WTC11 (cell line): ENCODE measurements around the gene G6PC3.

Experiments
- CREB1 ChIP-seq: sonication (generic); formaldehyde crosslinking; IDR thresholded peaks from 2 replicates; pipeline ENCODE4 v1.8.0; 2023; ENCODE audit warnings: mild to moderate bottlenecking, missing genetic modification reagents
- JUN ChIP-seq: sonication (generic); formaldehyde crosslinking; IDR thresholded peaks from 2 replicates; pipeline ENCODE4 v1.8.0; 2023; ENCODE audit warnings: mild to moderate bottlenecking, missing genetic modification reagents
- NR2C2 ChIP-seq: sonication (generic); formaldehyde crosslinking; IDR thresholded peaks from 2 replicates; pipeline ENCODE4 v1.8.0; 2022; ENCODE audit warnings: mild to moderate bottlenecking, missing genetic modification reagents
- SMAD3 ChIP-seq: sonication (generic); formaldehyde crosslinking; IDR thresholded peaks from 2 replicates; pipeline ENCODE4 v1.8.0; 2022; ENCODE audit warnings: missing genetic modification reagents, mild to moderate bottlenecking, borderline replicate concordance
- ZNF416 ChIP-seq: fragments of 250-450 bp; sonication (Bioruptor Pico); IDR thresholded peaks from 2 replicates; pipeline ENCODE4 v1.9.0; 2021; ENCODE audit warnings: mild to moderate bottlenecking, inconsistent platforms
- TF ChIP-seq, protein P1 (sequence below): fragments of 200-600 bp; IDR thresholded peaks from 2 replicates; pipeline ENCODE4 v1.8.0; 2022; ENCODE audit warnings: antibody characterized with exemption
- TF ChIP-seq, protein P2 (sequence below): sonication (generic); formaldehyde crosslinking; IDR thresholded peaks from 2 replicates; pipeline ENCODE4 v1.8.1; 2022; ENCODE audit warnings: mild to moderate bottlenecking, moderate library complexity, missing genetic modification reagents
- TF ChIP-seq, protein P3 (sequence below): sonication (generic); formaldehyde crosslinking; IDR thresholded peaks from 2 replicates; pipeline ENCODE4 v1.8.1; 2023; ENCODE audit warnings: mild to moderate bottlenecking, missing genetic modification reagents, borderline replicate concordance
- TF ChIP-seq, protein P4 (sequence below): sonication (generic); formaldehyde crosslinking; IDR thresholded peaks from 2 replicates; pipeline ENCODE4 v1.8.0; 2022; ENCODE audit warnings: mild to moderate bottlenecking, missing genetic modification reagents
- TF ChIP-seq, protein P5 (sequence below): fragments of 250-450 bp; sonication (Bioruptor Pico); IDR thresholded peaks from 2 replicates; pipeline ENCODE4 v1.9.0; 2021; ENCODE audit warnings: moderate library complexity, mild to moderate bottlenecking, inconsistent platforms, borderline replicate concordance
- TF ChIP-seq, protein P6 (sequence below): sonication (generic); formaldehyde crosslinking; conservative IDR thresholded peaks from 2 replicates; pipeline ENCODE4 v1.8.1; 2022; ENCODE audit warnings: mild to moderate bottlenecking, missing genetic modification reagents

DNA sequence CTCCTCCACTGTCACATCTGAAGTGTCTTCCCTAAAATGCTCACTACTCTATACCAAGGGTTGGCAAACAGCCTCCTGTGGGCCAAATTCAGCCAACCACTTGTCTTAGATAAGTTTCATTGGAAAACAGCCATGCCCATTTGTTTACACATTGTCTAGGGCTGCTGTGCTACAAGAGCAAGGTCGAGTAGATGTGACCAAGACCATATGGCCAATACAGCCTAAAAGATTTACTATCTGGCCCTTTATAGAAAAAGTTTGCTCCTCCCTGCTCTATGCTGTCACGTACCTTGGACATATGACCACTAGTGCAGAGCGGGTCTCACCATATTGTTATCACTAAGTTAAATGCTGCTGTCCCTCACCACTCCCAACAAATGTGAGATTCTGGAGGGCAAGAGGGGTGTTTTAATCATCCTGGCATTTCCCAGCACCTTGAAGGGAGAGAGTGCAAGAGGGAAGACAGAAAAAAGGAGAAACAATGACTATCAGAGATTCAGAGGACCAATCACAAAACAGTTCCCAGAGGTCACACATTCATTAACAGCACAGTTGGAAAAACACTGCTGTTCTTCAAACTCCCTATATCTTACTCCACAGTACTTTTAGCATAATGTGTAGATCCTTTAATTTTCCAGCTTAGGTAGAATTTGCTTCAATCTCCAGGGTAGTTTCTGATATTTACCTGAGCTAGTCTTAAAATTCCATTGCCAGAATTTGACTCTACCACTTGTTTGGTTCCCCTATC lies 17.2 kb upstream of the G6PC3 start:
- TF ChIP-seq SMAD3 (CRISPR knock-in tag) (no peak), NR2C2 (CRISPR knock-in tag) (no peak), ZNF416 (no peak), JUN (no peak), CREB1 (CRISPR knock-in tag) (no peak)
- TF ChIP-seq, protein P1, sequence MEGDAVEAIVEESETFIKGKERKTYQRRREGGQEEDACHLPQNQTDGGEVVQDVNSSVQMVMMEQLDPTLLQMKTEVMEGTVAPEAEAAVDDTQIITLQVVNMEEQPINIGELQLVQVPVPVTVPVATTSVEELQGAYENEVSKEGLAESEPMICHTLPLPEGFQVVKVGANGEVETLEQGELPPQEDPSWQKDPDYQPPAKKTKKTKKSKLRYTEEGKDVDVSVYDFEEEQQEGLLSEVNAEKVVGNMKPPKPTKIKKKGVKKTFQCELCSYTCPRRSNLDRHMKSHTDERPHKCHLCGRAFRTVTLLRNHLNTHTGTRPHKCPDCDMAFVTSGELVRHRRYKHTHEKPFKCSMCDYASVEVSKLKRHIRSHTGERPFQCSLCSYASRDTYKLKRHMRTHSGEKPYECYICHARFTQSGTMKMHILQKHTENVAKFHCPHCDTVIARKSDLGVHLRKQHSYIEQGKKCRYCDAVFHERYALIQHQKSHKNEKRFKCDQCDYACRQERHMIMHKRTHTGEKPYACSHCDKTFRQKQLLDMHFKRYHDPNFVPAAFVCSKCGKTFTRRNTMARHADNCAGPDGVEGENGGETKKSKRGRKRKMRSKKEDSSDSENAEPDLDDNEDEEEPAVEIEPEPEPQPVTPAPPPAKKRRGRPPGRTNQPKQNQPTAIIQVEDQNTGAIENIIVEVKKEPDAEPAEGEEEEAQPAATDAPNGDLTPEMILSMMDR = no peak
- TF ChIP-seq, protein P2, sequence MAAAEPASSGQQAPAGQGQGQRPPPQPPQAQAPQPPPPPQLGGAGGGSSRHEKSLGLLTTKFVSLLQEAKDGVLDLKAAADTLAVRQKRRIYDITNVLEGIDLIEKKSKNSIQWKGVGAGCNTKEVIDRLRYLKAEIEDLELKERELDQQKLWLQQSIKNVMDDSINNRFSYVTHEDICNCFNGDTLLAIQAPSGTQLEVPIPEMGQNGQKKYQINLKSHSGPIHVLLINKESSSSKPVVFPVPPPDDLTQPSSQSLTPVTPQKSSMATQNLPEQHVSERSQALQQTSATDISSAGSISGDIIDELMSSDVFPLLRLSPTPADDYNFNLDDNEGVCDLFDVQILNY (CRISPR knock-in tag) = no peak
- TF ChIP-seq, protein P3, sequence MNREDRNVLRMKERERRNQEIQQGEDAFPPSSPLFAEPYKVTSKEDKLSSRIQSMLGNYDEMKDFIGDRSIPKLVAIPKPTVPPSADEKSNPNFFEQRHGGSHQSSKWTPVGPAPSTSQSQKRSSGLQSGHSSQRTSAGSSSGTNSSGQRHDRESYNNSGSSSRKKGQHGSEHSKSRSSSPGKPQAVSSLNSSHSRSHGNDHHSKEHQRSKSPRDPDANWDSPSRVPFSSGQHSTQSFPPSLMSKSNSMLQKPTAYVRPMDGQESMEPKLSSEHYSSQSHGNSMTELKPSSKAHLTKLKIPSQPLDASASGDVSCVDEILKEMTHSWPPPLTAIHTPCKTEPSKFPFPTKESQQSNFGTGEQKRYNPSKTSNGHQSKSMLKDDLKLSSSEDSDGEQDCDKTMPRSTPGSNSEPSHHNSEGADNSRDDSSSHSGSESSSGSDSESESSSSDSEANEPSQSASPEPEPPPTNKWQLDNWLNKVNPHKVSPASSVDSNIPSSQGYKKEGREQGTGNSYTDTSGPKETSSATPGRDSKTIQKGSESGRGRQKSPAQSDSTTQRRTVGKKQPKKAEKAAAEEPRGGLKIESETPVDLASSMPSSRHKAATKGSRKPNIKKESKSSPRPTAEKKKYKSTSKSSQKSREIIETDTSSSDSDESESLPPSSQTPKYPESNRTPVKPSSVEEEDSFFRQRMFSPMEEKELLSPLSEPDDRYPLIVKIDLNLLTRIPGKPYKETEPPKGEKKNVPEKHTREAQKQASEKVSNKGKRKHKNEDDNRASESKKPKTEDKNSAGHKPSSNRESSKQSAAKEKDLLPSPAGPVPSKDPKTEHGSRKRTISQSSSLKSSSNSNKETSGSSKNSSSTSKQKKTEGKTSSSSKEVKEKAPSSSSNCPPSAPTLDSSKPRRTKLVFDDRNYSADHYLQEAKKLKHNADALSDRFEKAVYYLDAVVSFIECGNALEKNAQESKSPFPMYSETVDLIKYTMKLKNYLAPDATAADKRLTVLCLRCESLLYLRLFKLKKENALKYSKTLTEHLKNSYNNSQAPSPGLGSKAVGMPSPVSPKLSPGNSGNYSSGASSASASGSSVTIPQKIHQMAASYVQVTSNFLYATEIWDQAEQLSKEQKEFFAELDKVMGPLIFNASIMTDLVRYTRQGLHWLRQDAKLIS = no peak
- TF ChIP-seq, protein P4, sequence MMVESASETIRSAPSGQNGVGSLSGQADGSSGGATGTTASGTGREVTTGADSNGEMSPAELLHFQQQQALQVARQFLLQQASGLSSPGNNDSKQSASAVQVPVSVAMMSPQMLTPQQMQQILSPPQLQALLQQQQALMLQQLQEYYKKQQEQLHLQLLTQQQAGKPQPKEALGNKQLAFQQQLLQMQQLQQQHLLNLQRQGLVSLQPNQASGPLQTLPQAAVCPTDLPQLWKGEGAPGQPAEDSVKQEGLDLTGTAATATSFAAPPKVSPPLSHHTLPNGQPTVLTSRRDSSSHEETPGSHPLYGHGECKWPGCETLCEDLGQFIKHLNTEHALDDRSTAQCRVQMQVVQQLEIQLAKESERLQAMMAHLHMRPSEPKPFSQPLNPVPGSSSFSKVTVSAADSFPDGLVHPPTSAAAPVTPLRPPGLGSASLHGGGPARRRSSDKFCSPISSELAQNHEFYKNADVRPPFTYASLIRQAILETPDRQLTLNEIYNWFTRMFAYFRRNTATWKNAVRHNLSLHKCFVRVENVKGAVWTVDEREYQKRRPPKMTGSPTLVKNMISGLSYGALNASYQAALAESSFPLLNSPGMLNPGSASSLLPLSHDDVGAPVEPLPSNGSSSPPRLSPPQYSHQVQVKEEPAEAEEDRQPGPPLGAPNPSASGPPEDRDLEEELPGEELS = no peak
- TF ChIP-seq, protein P5, sequence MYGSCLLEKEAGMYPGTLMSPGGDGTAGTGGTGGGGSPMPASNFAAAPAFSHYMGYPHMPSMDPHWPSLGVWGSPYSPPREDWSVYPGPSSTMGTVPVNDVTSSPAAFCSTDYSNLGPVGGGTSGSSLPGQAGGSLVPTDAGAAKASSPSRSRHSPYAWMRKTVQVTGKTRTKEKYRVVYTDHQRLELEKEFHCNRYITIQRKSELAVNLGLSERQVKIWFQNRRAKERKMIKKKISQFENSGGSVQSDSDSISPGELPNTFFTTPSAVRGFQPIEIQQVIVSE = no peak
- TF ChIP-seq, protein P6, sequence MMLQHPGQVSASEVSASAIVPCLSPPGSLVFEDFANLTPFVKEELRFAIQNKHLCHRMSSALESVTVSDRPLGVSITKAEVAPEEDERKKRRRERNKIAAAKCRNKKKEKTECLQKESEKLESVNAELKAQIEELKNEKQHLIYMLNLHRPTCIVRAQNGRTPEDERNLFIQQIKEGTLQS (CRISPR knock-in tag) = no peak
